ENCODE measurements around the gene RAB33A.
A peak's percentile ranks its signal among the peaks of the same experiment; 100 is the strongest.

RAB33A gene

GRCh38 chrX:130196466-130196865 is 24.7 kb downstream of the RAB33A start:
- DNase-seq: no peak
- Mint-ChIP-seq H3K4me1 (no peaks in the 10 kb centered on the region), H3K4me3 (no peak overlapping the region), H3K36me3 (ENCODE audit: low read depth) (peaks cover 7% of the 10 kb centered on the region), H3K27ac (no peak overlapping the region), H3K27me3 (ENCODE audit: low read depth, poor library complexity) (peaks cover 3% of the 10 kb centered on the region), H3K9me3 (peaks cover 30% of the 10 kb centered on the region)
- no peak for TF ChIP-seq CTCF (IDR thresholded peaks at IDR 0.05)

- H3K27ac Mint-ChIP-seq: no peak overlapping the region
- H3K36me3 Mint-ChIP-seq (ENCODE audit: low read depth): peaks cover 7% of the 10 kb centered on the region
Measured at GRCh38 chrX:130197464-130197863, 25.7 kb downstream of the RAB33A start.

GRCh38 chrX:130204647-130205046 is 32.9 kb downstream of the RAB33A start:
- no peak for DNase-seq
- Mint-ChIP-seq H3K27ac (no peak overlapping the region), H3K27me3 (ENCODE audit: low read depth, poor library complexity) (no peaks in the 10 kb centered on the region), H3K4me3 (no peak overlapping the region), H3K36me3 (ENCODE audit: low read depth) (peaks cover 53% of the 10 kb centered on the region), H3K4me1 (no peaks in the 10 kb centered on the region), H3K9me3 (peaks cover 12% of the 10 kb centered on the region)
- TF ChIP-seq CTCF (IDR thresholded peaks at IDR 0.05): no peak

More at GRCh38 chrX:130197464-130197863, 25.7 kb downstream of the RAB33A start:
- Mint-ChIP-seq H3K9me3 (peaks cover 25% of the 10 kb centered on the region), H3K27me3 (ENCODE audit: low read depth, poor library complexity) (peaks cover 1% of the 10 kb centered on the region), H3K4me1 (no peaks in the 10 kb centered on the region), H3K4me3 (no peak overlapping the region)
- TF ChIP-seq CTCF (IDR thresholded peaks at IDR 0.05): no peak
- DNase-seq: no peak

- peaks cover 83% of the 10 kb centered on the region for H3K36me3 Mint-ChIP-seq (ENCODE audit: low read depth)
- H3K4me3 Mint-ChIP-seq: no peak overlapping the region
- peak overlapping the region; percentile 55 for H3K27ac Mint-ChIP-seq
- no peaks in the 10 kb centered on the region for H3K4me1 Mint-ChIP-seq
- H3K9me3 Mint-ChIP-seq: peaks cover 30% of the 10 kb centered on the region
- DNase-seq: no peak
- no peak for TF ChIP-seq CTCF (IDR thresholded peaks at IDR 0.05)
- H3K27me3 Mint-ChIP-seq (ENCODE audit: low read depth, poor library complexity): no peaks in the 10 kb centered on the region
Measured at GRCh38 chrX:130211415-130212186, 39.8 kb downstream of the RAB33A start.

GRCh38 chrX:130212371-130212770 is 40.6 kb downstream of the RAB33A start:
- H3K4me3 Mint-ChIP-seq: no peak overlapping the region
- no peaks in the 10 kb centered on the region for H3K27me3 Mint-ChIP-seq (ENCODE audit: low read depth, poor library complexity)
- peaks cover 35% of the 10 kb centered on the region for H3K9me3 Mint-ChIP-seq
- TF ChIP-seq CTCF (IDR thresholded peaks at IDR 0.05): no peak
- no peaks in the 10 kb centered on the region for H3K4me1 Mint-ChIP-seq
- no peak for DNase-seq
- H3K36me3 Mint-ChIP-seq (ENCODE audit: low read depth): peaks cover 83% of the 10 kb centered on the region
- peak overlapping the region; percentile 47 for H3K27ac Mint-ChIP-seq

- H3K27ac Mint-ChIP-seq: no peak overlapping the region
- no peak for TF ChIP-seq CTCF (IDR thresholded peaks at IDR 0.05)
- no peaks in the 10 kb centered on the region for H3K27me3 Mint-ChIP-seq (ENCODE audit: low read depth, poor library complexity)
- H3K9me3 Mint-ChIP-seq: peaks cover 32% of the 10 kb centered on the region
- H3K4me1 Mint-ChIP-seq: no peaks in the 10 kb centered on the region
- DNase-seq: no peak
- H3K36me3 Mint-ChIP-seq (ENCODE audit: low read depth): peaks cover 81% of the 10 kb centered on the region
- H3K4me3 Mint-ChIP-seq: no peak overlapping the region
Measured at GRCh38 chrX:130213376-130213775, 41.6 kb downstream of the RAB33A start.
